GM12873 (cell line): ENCODE data around the gene ZNF479.
"Not testable (repeated sequence)": the region's sequence is repeated elsewhere in the genome, so short reads cannot be mapped to it uniquely, and the experiment has no call there.

ENCODE experiments used
- TF ChIP-seq, protein P1 (sequence below): IDR thresholded peaks from 2 replicates; pipeline ENCODE4 v1.5.1; 2012; ENCODE audit warnings: low read depth, mild to moderate bottlenecking, moderate library complexity, low read length, control low read depth; ENCODE audit not compliant: insufficient read depth; ENCODE audit errors: missing control alignments

The ZNF479 gene

DNA sequence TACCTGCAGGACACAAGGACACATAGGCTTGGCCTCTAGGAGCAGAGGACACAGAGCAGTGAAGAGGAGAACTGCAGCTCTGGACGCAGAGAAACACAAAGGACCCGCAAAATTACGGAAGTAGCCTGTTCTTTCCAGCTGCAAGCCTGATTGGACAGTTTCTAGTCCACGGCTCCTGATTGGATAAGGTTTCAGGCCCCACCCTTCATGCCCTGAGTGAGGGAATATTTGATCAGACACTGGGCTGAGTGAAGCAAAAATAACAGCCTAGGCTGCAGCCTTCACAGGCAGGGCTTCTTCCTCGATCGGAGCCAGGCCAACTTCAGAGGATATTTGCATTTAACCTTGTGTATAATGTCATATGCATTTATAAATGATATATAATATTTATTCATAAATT, at the start of gene ZNF479:
ZNF479 (minus strand) TSS at position 101 of the 400 bp plus-strand sequence. CDS start 112 bp downstream, outside the sequence.
- TF ChIP-seq, protein P1, sequence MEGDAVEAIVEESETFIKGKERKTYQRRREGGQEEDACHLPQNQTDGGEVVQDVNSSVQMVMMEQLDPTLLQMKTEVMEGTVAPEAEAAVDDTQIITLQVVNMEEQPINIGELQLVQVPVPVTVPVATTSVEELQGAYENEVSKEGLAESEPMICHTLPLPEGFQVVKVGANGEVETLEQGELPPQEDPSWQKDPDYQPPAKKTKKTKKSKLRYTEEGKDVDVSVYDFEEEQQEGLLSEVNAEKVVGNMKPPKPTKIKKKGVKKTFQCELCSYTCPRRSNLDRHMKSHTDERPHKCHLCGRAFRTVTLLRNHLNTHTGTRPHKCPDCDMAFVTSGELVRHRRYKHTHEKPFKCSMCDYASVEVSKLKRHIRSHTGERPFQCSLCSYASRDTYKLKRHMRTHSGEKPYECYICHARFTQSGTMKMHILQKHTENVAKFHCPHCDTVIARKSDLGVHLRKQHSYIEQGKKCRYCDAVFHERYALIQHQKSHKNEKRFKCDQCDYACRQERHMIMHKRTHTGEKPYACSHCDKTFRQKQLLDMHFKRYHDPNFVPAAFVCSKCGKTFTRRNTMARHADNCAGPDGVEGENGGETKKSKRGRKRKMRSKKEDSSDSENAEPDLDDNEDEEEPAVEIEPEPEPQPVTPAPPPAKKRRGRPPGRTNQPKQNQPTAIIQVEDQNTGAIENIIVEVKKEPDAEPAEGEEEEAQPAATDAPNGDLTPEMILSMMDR = not testable (repeated sequence)

DNA sequence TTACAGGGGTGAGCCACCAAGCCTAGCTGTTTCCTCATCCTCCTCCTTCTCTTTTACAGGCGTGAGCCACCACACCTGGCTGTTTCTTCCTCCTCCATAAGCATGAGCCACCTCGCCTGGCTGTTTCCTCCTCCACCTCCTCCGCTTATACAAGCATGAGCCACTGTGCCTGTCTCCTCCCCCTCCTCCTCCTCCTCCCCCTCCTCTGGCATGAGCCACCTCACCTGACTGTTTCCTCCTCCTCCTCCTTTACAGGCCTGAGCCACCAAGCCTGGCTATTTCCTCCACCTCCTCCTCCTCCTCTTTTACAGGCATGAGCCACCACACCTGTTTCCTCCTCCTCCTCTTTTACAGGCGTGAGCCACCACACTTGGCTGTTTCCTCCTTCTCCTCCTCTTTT, 49.8 kb upstream of the ZNF479 start:
- TF ChIP-seq, protein P1 = no peak

DNA sequence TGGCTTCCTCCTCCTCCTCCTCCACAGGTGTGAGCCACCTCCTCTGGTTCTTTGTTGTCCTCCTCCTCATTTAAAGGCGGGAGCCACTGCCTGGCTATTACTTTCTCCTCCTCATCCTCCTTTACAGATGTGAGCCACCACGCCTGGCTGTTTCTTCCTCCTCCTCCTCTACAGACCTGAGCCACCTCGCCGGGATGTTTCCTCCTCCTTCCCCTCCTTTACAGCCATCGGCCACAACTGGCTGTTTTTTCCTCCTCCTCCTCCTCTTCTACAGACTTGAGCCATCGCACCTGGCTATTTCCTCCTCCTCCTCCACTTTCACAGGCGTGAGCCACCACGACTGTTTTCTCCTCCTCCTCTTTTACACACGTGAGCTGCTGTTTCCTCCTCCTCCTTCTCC, 49.0 kb upstream of the ZNF479 start:
- TF ChIP-seq, protein P1 = no peak

DNA sequence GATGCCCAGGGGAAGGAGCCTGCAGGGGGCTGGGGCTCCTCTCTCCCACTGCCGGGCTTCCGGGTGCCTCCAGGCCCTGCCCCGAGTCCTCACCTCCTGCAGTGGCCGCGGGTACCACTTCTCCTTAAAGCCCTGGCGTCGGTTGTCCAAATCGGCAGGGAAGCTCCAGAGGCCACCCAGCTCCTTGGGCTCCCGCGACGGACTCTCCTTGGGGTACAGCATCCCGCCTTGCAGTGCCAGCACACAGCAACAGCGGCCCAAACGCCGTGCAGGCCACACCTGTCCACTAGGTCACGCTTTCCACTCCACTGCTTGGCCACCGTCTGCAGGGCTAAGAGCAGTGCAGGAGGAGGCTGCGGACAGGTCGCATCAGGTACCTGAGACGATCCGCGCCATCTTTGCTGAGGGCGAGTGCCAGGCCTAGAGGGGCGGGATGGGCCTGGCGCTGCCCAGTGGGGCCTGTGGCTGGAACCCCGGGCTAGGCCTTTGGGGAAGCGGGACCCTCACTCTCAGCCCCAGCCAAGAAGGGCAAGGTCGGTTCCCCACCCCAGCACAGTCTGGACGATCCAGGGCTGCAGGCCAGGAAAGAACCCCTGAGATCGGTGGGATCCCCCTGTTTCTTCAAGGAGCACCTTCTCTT, 47.7 kb upstream of the ZNF479 start:
- TF ChIP-seq, protein P1 = no peak

DNA sequence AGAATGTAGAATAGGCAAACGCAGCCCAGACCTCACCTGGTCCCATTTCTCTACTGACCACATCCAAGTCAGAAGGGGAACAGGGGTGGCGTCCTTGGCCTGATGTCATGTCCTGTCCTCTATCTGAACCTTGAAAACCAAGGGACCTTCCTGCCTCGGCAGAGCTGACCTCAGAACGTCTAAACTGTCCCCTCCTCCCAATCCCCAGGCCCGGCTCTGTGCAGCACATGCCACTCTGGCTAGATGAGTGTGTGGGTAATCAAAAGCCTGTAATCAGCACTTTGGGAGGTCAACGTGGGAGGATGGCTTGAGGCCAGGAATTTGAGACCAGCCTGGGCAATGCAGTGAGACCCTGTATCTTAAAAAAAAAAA, 46.5 kb upstream of the ZNF479 start:
- TF ChIP-seq, protein P1 = no peak

DNA sequence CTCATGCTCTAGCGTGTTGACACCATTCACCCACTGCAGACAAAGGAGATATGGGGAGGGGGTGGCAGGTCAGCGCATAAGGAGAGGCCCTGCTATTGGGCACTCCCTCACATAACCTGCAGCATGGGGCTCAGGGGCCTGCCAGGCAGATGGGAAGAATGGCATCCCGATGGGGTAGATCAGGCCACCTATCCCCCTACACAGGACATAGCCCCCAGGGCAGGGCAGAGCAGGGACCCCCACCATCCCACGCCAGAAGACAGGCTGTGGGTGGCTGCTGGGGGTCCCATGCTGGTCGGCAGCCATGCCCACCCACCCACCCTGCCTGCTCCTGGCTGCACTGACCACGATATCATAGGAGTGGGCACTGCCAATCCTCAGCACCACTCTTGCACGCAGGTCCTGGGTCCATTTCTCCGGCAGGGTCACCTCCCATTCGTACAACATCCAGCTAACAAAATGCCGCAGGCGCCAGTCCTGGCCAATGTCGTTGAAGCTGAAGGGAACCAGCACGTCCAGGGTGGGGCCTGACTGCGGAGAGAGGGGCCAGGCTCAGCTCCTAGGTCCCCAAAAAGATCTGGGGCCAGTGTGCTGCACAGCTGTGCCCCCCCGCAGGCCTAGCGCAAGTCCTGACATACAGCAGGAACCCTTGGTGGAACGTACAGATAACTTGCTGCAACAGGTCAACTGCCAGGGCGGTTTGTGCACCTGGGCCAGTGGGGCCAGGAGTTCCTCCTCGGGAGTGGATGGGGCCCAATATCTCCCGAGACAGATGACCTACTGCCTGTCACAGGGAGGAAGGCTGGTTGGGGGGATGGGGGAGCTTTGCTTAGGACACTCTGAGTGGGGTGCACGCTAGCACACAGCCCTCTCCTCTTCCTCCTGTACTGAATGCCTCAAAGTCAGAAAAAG, 45.9 kb upstream of the ZNF479 start:
- TF ChIP-seq, protein P1 = no peak

DNA sequence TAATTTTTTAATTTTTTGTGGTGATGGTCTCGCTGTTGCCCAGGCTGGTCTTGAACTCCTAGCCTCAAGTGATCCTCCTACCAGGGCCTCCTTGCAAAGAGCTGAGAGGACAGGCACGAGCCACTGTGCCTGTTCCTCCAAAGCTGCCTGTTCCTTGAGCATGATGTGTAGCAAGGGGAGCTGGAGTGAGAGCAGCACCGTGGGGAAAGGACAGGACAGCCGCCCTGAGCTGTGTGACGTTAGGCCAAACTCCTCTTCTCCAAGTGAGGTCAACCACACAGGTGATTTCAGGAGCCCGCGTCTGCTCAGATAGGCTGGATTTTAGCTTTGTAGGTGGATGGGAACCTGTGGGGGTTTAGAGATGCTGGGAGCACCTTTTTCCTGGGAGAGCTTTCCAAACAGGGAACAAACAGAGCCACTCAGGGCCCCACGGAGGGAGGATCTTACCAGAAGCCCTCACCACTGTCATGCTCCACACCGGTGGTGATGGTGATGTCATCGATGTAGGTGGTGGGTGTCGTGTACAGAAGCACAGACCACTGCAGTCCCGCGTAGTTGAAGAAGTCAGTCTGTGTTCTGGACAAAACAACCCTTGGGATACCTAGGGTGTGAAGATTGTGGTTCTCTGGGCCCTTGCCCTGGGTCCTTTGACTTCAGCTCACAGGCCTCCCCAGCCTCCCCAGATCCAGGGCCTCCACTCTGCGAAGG, 44.8 kb upstream of the ZNF479 start:
- TF ChIP-seq, protein P1 = no peak
